Measurements from ENCODE around the gene KREMEN1. TPM values are rescaled to one million over a fixed set of nuclear protein-coding genes. Genes with fewer than 3 reads are reported as not detected.

The KREMEN1 gene
- total and polyA plus RNA-seq, 2 of the 4 experiments (the other 2 are of a cell fraction) = 2.9 to 4.6 TPM

- H3K14ac ChIP-seq (replicated peaks; ENCODE audit: low read depth, low read length) = no peak overlapping the region
- no peaks in the 10 kb centered on the region for H3K36me3 ChIP-seq (ENCODE audit: control insufficient read depth, insufficient read depth, low read length)
- H3K56ac ChIP-seq (ENCODE audit: extremely low read depth, insufficient read depth, low read length) = no peak overlapping the region
- H3K9ac ChIP-seq (ENCODE audit: low read depth, low read length) = no peak overlapping the region
- no peak overlapping the region for H4K5ac ChIP-seq (ENCODE audit: low read depth, low read length)
- no peak overlapping the region for H2AK9ac ChIP-seq (replicated peaks; ENCODE audit: low read depth, low read length, poor library complexity)
- no TSS peak for BruUV-seq (replicated peaks)
- no peaks in the 10 kb centered on the region for H3K9me1 ChIP-seq (ENCODE audit: insufficient read depth, low read length)
- TF ChIP-seq ELK1 (IDR thresholded peaks at IDR 0.05; ENCODE audit: borderline replicate concordance, low read depth, low read length) = no peak
- H2AK5ac ChIP-seq (ENCODE audit: low read depth, low read length) = no peak overlapping the region
- H4K91ac ChIP-seq (ENCODE audit: insufficient read depth, low read depth, low read length) = no peak overlapping the region
- H2BK5ac ChIP-seq (ENCODE audit: low read depth, low read length, poor library complexity, severe bottlenecking) = no peak overlapping the region
- in situ Hi-C loops (cut with MboI; ENCODE audit: low sequenced_read_pairs) (no loop called here), dilution Hi-C loops (cut with HindIII; ENCODE audit: low sequenced_read_pairs, unreplicated experiment) (no loop called here), intact Hi-C loops (cut with micrococcal nuclease) (no loop called here)
- H3K79me1 ChIP-seq (ENCODE audit: low read depth in 1 of 2, low read length in 2 of 2) = no peaks in the 10 kb centered on the region
- H2BK120ac ChIP-seq (ENCODE audit: low read depth, low read length) = no peak overlapping the region
- ATAC-seq (ENCODE audit: low read depth) (no peak), DNase-seq (no peak)
- no peak overlapping the region for H3K27ac ChIP-seq (ENCODE audit: insufficient read depth, low read length)
- H3K4me2 ChIP-seq (ENCODE audit: low read depth, low read length) = no peak overlapping the region
- no peaks in the 10 kb centered on the region for H3K9me3 ChIP-seq (ENCODE audit: control insufficient read depth, insufficient read depth, low read length)
- H3K4me1 ChIP-seq (ENCODE audit: control insufficient read depth, insufficient read depth, low read length) = no peaks in the 10 kb centered on the region
- ChIA-PET POLR2A (ENCODE audit: unreplicated experiment) (no interaction called here), CTCF (interaction anchor here (0.6 to 1.3 kb wide), 2 partner anchors 89 to 195 kb away, joined by 3 read pairs; no protein-coding TSS in a partner anchor)
- no peak overlapping the region for H2BK15ac ChIP-seq (ENCODE audit: low read depth, low read length)
- H4K8ac ChIP-seq (ENCODE audit: low read depth in 2 of 2, low read length in 2 of 2) = no peak overlapping the region
- no peak overlapping the region for H3K23ac ChIP-seq (ENCODE audit: low read depth, low read length)
- no peak overlapping the region for H3K4me3 ChIP-seq (ENCODE audit: insufficient read depth, low read depth, low read length)
- H2AFZ ChIP-seq (replicated peaks; ENCODE audit: low read length, poor library complexity) = no peak overlapping the region
- H3K18ac ChIP-seq (ENCODE audit: low read depth, low read length) = no peak overlapping the region
- WGBS, 2 experiments (ENCODE audit: extremely low coverage in 2 of 2, insufficient read length in 1 of 2) = 45% methylated on average over 3 of the region's 7 CpGs; no CpG with 5 or more reads in 1 of the 2 experiments
- H3K4ac ChIP-seq (ENCODE audit: low read depth, low read length) = no peak overlapping the region
- H4K20me1 ChIP-seq (ENCODE audit: insufficient read depth, low read length) = no peaks in the 10 kb centered on the region
- H2BK20ac ChIP-seq (ENCODE audit: low read depth, low read length) = no peak overlapping the region
- peaks cover 23% of the 10 kb centered on the region for H3K27me3 ChIP-seq (ENCODE audit: control insufficient read depth, insufficient read depth, low read length)
Observed at GRCh38 chr22:29065468-29066190, 7.2 kb upstream of the KREMEN1 start.
